GM12801 (cell line): Measurements from ENCODE around the gene FOXP3.

Experiments
- CTCF ChIP-seq: IDR thresholded peaks from one replicate; pipeline ENCODE4 v1.5.1; 2011; ENCODE audit warnings: control low read depth; ENCODE audit not compliant: insufficient read length; ENCODE audit errors: extremely low read depth

The FOXP3 gene, protein sequence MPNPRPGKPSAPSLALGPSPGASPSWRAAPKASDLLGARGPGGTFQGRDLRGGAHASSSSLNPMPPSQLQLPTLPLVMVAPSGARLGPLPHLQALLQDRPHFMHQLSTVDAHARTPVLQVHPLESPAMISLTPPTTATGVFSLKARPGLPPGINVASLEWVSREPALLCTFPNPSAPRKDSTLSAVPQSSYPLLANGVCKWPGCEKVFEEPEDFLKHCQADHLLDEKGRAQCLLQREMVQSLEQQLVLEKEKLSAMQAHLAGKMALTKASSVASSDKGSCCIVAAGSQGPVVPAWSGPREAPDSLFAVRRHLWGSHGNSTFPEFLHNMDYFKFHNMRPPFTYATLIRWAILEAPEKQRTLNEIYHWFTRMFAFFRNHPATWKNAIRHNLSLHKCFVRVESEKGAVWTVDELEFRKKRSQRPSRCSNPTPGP

DNA sequence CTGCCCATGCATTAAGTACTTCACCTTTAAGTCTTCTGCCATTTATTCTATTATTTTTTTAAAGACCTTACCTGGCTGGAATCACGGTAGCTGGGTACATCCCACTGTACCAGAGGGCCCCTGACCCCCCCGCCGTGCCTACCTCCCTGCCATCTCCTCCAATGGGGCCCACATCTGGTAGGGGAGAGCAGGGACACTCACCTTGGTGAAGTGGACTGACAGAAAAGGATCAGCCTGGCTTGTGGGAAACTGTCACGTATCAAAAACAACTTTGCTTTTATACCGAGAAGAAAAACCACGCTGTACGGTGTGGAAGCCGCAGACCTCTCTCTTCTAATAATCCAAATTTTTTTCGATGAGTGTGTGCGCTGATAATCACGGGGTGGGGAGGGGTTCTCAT, at the start of gene FOXP3:
FOXP3 (minus strand) TSS at position 251 of the 400 bp plus-strand sequence. CDS start 6,205 bp downstream, outside the sequence.
- TF ChIP-seq CTCF, result no peak

- no peak for TF ChIP-seq CTCF
Observed at GRCh38 chrX:49312176-49312575, 47.7 kb upstream of the FOXP3 start.

GRCh38 chrX:49310371-49310770, 45.9 kb upstream of the FOXP3 start:
- TF ChIP-seq CTCF, result no peak

GRCh38 chrX:49309401-49309981, 45.0 kb upstream of the FOXP3 start:
- no peak for TF ChIP-seq CTCF

GRCh38 chrX:49308604-49309269, 44.2 kb upstream of the FOXP3 start:
- TF ChIP-seq CTCF, result no peak

GRCh38 chrX:49303346-49303745, 38.8 kb upstream of the FOXP3 start, which contains the start of gene GAGE10:
GAGE10 (plus strand) TSS chrX:49303646; CDS start chrX:49304860, 1,214 bp downstream.
- TF ChIP-seq CTCF, result no peak

GRCh38 chrX:49300703-49301102, 36.2 kb upstream of the FOXP3 start:
- no peak for TF ChIP-seq CTCF
